ENCODE results near the gene MTA1. TPM values are rescaled to one million over a fixed set of nuclear protein-coding genes. Genes with fewer than 3 reads are reported as not detected.

The MTA1 gene
- total RNA-seq, 2 experiments from 2014 or later: 119 to 131 TPM

DNA sequence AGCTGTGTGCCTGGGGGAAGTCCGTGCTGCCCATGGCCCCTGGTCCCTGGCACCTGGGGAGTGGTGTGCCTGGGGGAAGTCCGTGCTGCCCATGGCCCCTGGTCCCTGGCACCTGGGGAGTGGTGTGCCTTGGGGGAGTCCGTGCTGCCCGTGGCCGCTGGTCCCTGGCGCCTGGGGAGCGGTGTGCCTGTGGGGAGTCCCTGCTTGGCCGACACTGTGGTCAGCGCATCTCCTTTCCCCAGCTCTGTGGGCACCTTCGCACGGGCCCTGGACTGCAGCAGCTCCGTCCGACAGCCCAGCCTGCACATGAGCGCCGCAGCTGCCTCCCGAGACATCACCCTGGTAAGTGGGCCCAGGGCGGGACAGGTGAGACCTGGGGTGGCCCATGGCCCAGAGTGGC, 40.5 kb downstream of the MTA1 start:
- no peak overlapping the region for H3K27ac Mint-ChIP-seq
- H3K36me3 Mint-ChIP-seq (ENCODE audit: low read depth): peaks cover 16% of the 10 kb centered on the region
- CTCF ChIA-PET: interaction anchor here (0.6 kb wide), 1 partner anchor 8 kb away, joined by 3 read pairs; no protein-coding TSS in a partner anchor
- H3K9me3 Mint-ChIP-seq: no peaks in the 10 kb centered on the region
- no peak for DNase-seq
- POLR2A ChIA-PET: no interaction called here
- H3K4me3 Mint-ChIP-seq: no peak overlapping the region
- H3K4me1 Mint-ChIP-seq: no peaks in the 10 kb centered on the region
- H3K27me3 Mint-ChIP-seq: no peaks in the 10 kb centered on the region

DNA sequence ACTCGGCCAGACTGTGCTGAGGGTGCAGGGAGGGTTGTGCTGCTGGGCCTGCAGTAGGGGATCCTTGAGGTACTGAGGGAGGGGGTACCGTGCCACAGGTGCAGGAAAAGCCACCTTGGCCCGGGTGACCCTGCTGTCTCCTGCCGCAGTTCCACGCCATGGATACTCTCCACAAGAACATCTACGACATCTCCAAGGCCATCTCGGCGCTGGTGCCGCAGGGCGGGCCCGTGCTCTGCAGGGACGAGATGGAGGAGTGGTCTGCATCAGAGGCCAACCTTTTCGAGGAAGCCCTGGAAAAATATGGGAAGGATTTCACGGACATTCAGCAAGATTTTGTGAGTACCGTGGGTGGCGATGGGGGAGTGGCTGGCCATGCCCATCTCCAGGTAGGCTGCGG, 41.0 kb downstream of the MTA1 start:
- H3K27ac Mint-ChIP-seq: no peak overlapping the region
- no peaks in the 10 kb centered on the region for H3K4me1 Mint-ChIP-seq
- H3K36me3 Mint-ChIP-seq (ENCODE audit: low read depth): peaks cover 12% of the 10 kb centered on the region
- H3K4me3 Mint-ChIP-seq: no peak overlapping the region
- ChIA-PET CTCF (no interaction called here), POLR2A (no interaction called here)
- DNase-seq: no peak
- H3K9me3 Mint-ChIP-seq: no peaks in the 10 kb centered on the region
- H3K27me3 Mint-ChIP-seq: no peaks in the 10 kb centered on the region

DNA sequence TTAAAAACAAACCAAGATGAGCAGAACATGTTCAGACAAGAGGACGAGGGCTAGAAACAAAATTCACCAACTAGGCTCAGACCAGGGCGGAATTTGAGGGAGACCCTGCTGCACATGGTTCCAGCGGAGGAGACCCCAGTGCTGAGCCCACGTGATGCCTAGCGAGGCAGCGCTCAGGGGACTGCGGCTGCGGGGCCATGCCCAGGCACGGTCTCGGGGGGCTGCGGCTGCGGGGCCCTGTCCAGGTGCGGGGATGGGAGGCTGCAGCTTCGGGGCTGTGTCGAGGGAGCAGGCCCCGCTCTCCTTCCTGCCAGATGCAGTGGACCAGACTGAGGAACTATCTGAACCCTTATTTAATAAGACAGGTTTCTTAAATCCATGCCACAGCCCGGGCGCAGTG, 42.3 kb downstream of the MTA1 start:
- no peak for DNase-seq
- peaks cover 11% of the 10 kb centered on the region for H3K36me3 Mint-ChIP-seq (ENCODE audit: low read depth)
- H3K9me3 Mint-ChIP-seq: no peaks in the 10 kb centered on the region
- no peaks in the 10 kb centered on the region for H3K4me1 Mint-ChIP-seq
- H3K27ac Mint-ChIP-seq: no peak overlapping the region
- CTCF ChIA-PET: interaction anchor here (0.9 kb wide), 1 partner anchor 28 kb away, joined by 3 read pairs; no protein-coding TSS in a partner anchor
- H3K27me3 Mint-ChIP-seq: no peaks in the 10 kb centered on the region
- no peak overlapping the region for H3K4me3 Mint-ChIP-seq
- POLR2A ChIA-PET: no interaction called here

DNA sequence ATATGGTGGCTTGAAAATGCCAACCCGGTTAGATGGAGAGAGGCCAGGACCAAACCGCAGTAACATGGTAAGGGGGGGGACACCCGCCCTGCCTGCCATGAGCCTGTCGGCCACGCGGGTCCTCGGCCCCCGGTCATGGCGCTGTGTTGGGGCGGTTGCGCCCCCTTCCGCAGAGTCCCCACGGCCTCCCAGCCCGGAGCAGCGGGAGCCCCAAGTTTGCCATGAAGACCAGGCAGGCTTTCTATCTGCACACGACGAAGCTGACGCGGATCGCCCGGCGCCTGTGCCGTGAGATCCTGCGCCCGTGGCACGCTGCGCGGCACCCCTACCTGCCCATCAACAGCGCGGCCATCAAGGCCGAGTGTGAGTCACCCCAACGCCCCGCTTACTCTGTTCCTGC, 44.9 kb downstream of the MTA1 start:
- DNase-seq: no peak
- CTCF ChIA-PET: no interaction called here
- Mint-ChIP-seq H3K27me3 (no peaks in the 10 kb centered on the region), H3K9me3 (no peaks in the 10 kb centered on the region), H3K4me1 (no peaks in the 10 kb centered on the region), H3K4me3 (no peak overlapping the region), H3K36me3 (ENCODE audit: low read depth) (peaks cover 11% of the 10 kb centered on the region), H3K27ac (no peak overlapping the region)
- POLR2A ChIA-PET: no interaction called here

DNA sequence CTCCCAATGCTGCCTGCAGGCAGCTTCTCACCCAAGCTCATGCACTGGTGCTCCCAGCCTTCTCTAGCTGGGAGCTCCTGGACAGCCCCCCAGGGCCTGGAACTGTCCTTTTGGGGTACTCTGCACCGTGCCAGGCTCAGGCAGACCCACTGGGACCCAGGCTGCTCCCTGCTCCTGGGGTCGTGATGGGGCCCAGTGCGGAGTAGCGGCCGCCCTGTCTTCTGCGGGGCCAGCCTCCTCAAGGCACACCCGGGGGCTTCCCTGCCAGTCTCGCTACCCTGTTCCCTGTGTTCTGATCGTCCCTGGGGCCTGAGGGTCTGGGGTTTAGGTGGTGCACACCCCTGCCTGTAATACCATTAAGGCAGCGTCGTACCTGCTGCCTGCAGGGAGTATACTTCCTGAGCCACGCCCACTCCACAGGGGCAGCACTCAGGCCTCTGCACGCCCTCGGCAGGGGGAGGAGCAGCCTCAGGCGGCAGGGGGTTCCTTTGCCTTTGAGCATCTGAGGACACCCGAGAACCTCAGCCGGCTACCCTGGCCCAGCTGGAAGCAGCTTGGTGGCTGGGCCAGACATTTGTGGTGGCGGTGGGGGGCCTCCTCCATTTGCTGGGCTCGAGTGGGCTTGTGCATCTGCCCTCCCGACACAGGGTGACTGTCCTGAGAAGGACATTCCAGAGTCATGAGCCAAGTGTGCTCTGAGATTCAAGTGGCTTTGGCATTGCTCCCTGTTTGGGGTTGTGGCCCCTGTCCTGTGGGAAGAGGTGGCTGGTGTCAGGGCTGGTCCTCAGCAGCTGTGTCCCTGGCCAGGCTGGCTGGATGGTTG, 45.8 kb downstream of the MTA1 start:
- Mint-ChIP-seq H3K9me3 (no peaks in the 10 kb centered on the region), H3K27me3 (no peaks in the 10 kb centered on the region), H3K27ac (no peak overlapping the region), H3K4me3 (no peak overlapping the region), H3K4me1 (no peaks in the 10 kb centered on the region), H3K36me3 (ENCODE audit: low read depth) (peaks cover 11% of the 10 kb centered on the region)
- DNase-seq: no peak
- ChIA-PET POLR2A (no interaction called here), CTCF (no interaction called here)

DNA sequence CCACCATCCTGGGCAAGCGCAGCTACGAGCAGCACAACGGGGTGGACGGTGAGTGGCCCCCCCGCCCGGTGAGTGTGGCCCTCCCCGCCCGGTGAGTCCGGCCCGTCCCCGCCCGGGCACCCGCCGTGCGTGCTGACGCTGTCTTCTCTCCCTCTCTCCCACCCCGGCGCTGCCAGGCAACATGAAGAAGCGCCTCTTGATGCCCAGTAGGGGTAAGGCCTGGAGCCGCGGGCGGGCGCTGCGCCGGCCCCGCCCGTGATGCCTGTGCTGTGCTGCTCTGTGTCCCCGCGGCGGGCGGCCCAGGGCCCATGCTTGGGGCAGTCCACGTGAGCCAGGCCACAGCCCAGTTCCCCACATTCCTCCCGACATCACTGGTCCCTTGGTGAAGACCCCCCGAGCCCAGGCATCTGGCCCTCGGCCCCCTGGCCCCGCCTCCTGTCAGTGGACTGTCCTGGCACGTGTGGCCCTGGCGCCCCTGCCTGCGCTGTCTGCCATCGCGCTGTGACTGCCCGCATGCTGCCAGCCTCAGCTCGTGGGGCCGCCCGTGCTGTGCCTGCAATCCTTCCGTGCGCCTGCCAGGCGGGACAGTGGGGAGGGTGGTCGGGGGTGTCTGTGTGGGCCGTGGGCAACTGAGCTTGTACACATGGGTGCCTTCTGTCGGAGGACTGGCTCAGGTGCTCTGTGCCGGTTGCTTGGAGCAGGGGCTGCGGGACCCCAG, 47.1 kb downstream of the MTA1 start:
- peaks cover 5% of the 10 kb centered on the region for H3K36me3 Mint-ChIP-seq (ENCODE audit: low read depth)
- no peak overlapping the region for H3K4me3 Mint-ChIP-seq
- ChIA-PET CTCF (interaction anchor here (0.9 kb wide), 1 partner anchor 23 kb away, joined by 3 read pairs; no protein-coding TSS in a partner anchor), POLR2A (no interaction called here)
- H3K27ac Mint-ChIP-seq: no peak overlapping the region
- H3K27me3 Mint-ChIP-seq: no peaks in the 10 kb centered on the region
- no peaks in the 10 kb centered on the region for H3K4me1 Mint-ChIP-seq
- no peak for DNase-seq
- no peaks in the 10 kb centered on the region for H3K9me3 Mint-ChIP-seq

DNA sequence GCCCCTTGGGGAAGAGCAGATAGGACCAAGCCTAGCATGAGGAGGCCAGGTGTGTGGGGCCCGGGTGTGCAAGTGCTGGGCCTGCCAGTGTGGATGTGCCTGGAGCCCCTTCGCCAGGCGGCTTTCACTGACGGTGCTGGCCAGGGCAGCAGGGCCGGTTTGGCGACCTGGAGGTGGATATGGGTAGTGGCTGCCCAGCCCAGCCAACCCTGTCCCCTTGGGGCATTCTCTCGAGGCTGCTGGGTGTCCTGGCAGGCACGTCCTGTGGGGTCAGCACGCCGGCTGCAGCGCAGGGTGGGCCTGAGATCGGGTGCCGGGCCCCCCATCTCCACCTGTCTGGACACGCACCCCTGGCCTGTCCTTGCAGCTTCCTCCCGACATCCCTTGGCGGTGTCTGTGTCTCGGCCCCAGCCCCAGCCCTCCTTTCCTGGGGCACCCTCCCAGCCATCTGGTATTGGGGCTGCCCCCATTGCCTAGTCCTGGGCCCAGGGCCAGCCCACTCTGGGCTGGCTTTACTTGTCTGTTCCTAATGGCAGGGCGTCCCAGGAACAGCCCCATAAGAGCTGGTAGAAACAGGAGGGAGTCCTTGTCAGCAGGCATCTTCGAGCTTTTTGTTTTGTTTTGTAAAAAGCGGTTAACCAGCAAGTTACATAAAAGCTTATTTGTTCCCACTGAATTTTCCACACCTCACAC, 47.8 kb downstream of the MTA1 start:
- Mint-ChIP-seq H3K27me3 (no peaks in the 10 kb centered on the region), H3K4me1 (no peaks in the 10 kb centered on the region), H3K4me3 (no peak overlapping the region), H3K9me3 (no peaks in the 10 kb centered on the region), H3K27ac (no peak overlapping the region), H3K36me3 (ENCODE audit: low read depth) (peaks cover 2% of the 10 kb centered on the region)
- CTCF ChIA-PET: interaction anchor here (0.9 to 6.9 kb wide), 2 partner anchors 14 to 22 kb away, joined by 3 to 41 read pairs; no protein-coding TSS in a partner anchor
- POLR2A ChIA-PET: no interaction called here
- DNase-seq: no peak

DNA sequence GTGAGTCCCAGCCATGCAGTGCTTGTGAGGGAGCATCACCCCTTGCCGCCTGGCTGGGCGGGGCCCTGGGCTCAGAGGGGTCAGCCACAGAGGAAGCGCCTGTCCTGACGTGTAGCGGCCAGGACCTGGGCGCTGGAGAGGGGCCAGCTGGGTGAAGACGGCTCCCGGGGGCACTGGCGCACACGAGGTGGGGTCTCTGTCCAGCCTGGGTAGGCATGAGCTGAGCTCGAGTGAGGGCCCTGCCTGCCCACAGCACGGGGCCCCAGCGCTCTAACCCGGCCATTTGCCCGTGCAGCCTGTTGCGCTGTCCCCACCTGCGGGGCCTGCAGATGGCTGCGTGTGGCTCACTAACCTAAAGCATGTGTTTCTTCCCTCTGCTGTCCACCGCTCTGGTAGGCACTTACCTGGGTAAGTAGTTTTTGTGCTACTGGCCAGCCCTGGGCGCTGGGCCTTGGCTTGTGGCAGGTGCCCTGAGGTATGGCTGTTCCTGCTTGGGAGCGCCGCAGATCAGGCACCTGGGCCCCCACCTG, 48.4 kb downstream of the MTA1 start:
- Mint-ChIP-seq H3K36me3 (ENCODE audit: low read depth) (peaks cover 1% of the 10 kb centered on the region), H3K4me1 (no peaks in the 10 kb centered on the region), H3K4me3 (no peak overlapping the region), H3K9me3 (no peaks in the 10 kb centered on the region), H3K27ac (no peak overlapping the region), H3K27me3 (no peaks in the 10 kb centered on the region)
- CTCF ChIA-PET: interaction anchor here (6.9 kb wide), 1 partner anchor 14 kb away, joined by 41 read pairs; no protein-coding TSS in a partner anchor
- DNase-seq: no peak
- POLR2A ChIA-PET: no interaction called here

DNA sequence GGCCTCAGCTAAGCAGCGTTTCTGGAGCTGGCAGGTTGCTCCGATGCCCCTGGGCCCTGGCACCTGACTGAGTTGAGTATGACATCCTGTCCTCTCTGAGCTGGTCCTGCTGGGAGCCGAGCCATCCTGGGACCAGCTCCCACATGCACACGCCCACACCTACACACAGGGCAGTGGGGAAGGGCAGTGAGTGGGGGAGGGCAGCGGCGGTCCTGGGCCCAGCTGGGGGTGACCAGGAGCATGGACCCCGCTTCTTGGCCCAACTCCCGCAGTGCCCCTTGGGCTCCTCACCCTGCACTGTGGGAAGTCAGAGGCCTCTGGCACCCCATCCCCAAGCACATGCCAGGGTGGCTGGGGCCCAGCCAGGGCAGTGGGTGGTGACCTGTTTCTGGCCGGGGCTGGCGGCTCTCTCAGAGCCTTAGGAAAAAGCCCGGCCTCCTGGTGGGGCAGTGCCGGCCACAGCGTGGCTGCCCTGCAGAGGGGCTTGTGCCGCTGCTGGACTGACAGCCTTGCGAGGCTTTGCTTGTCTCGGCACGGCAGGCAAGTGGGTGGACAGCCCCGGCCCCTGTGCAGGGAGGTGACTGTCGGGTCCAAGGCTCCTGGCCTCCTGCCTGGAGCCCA, 49.1 kb downstream of the MTA1 start:
- ChIA-PET CTCF (interaction anchor here (0.5 to 6.9 kb wide), 4 partner anchors 11 to 1628 kb away, joined by 3 to 41 read pairs (median 14); partner anchors contain the start of gene TEDC1), POLR2A (no interaction called here)
- DNase-seq: no peak
- H3K4me1 Mint-ChIP-seq: peaks cover 2% of the 10 kb centered on the region
- no peak overlapping the region for H3K27ac Mint-ChIP-seq
- H3K27me3 Mint-ChIP-seq: no peaks in the 10 kb centered on the region
- no peaks in the 10 kb centered on the region for H3K9me3 Mint-ChIP-seq
- H3K4me3 Mint-ChIP-seq: no peak overlapping the region
- no peaks in the 10 kb centered on the region for H3K36me3 Mint-ChIP-seq (ENCODE audit: low read depth)

DNA sequence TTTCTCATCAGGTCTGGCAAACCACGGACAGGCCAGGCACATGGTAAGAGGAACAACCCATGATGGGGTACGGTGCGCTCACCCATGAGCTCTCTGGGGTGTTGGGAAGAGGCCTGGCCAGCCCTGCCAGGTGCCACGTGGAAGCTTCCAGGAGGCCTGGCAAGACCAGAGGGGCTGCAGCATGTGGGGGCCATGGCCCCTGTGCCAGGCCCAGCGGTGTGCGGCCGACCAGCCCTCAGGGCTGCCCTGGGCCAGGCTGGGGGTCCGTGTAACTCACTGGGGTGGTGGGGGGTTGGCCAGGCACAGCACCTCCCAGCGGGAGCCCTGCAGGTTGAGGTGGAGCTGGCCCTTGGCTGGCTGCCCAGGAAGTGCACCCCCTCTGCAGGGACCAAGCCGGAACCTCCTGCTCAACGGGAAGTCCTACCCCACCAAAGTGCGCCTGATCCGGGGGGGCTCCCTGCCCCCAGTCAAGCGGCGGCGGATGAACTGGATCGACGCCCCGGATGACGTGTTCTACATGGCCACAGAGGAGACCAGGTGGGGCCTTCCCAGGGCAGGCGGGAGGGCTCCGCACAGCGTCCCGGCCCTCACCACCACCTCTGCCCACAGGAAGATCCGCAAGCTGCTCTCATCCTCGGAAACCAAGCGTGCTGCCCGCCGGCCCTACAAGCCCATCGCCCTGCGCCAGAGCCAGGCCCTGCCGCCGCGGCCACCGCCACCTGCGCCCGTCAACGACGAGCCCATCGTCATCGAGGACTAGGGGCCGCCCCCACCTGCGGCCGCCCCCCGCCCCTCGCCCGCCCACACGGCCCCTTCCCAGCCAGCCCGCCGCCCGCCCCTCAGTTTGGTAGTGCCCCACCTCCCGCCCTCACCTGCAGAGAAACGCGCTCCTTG, 50.1 kb downstream of the MTA1 start:
- Mint-ChIP-seq H3K4me3 (no peak overlapping the region), H3K36me3 (ENCODE audit: low read depth) (no peaks in the 10 kb centered on the region), H3K27me3 (no peaks in the 10 kb centered on the region), H3K27ac (no peak overlapping the region), H3K9me3 (no peaks in the 10 kb centered on the region), H3K4me1 (peaks cover 4% of the 10 kb centered on the region)
- no peak for DNase-seq
- POLR2A ChIA-PET: no interaction called here
- CTCF ChIA-PET: interaction anchor here (1.1 to 6.9 kb wide), 3 partner anchors 12 to 21 kb away, joined by 3 to 41 read pairs (median 24); partner anchors contain the start of gene TEDC1

DNA sequence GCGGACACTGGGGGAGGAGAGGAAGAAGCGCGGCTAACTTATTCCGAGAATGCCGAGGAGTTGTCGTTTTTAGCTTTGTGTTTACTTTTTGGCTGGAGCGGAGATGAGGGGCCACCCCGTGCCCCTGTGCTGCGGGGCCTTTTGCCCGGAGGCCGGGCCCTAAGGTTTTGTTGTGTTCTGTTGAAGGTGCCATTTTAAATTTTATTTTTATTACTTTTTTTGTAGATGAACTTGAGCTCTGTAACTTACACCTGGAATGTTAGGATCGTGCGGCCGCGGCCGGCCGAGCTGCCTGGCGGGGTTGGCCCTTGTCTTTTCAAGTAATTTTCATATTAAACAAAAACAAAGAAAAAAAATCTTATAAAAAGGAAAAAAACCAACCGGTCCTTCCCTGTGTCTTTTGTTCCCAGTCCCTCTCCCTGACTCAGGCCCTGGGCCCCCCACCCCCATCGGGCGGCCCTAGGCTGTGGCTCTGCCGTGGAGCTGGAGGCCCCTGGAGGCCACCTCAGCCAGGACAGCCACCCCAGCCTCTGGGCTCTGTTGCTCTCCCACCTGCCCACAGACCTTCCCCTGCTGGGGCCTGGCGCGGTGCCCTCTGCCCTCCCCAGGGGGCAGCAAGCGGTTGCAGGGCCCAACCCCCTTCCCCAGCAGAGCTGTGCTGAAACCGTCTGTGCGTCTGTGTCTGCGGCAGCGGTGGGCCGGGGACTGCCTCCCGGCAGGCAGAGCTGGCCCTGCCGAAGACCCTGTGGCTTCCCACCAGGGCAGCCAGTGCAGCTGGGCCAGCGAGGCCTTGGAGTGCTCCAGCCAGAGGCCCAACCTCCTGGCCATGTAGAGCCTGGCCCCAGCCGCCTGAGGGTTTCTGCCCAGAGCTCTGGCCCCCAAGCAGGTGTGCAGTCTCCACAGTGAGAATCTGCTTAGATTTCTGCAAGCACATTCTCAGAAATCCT, 51.0 kb downstream of the MTA1 start:
- CTCF ChIA-PET: interaction anchor here (4.5 to 6.9 kb wide), 2 partner anchors 11 to 20 kb away, joined by 24 to 41 read pairs; partner anchors contain the start of gene TEDC1
- peaks cover 4% of the 10 kb centered on the region for H3K27me3 Mint-ChIP-seq
- no peaks in the 10 kb centered on the region for H3K36me3 Mint-ChIP-seq (ENCODE audit: low read depth)
- no peak overlapping the region for H3K27ac Mint-ChIP-seq
- H3K4me3 Mint-ChIP-seq: no peak overlapping the region
- DNase-seq: no peak
- H3K4me1 Mint-ChIP-seq: peaks cover 4% of the 10 kb centered on the region
- POLR2A ChIA-PET: interaction anchor here (0.6 kb wide), 1 partner anchor 554 kb away, joined by 3 read pairs; no protein-coding TSS in a partner anchor
- no peaks in the 10 kb centered on the region for H3K9me3 Mint-ChIP-seq
